Endothelial cell of umbilical vein (primary cell): ENCODE data around the gene TRPM3. TPM values are rescaled to one million over a fixed set of nuclear protein-coding genes. Genes with fewer than 3 reads are reported as not detected.

Experiments used
- BruUV-seq: library from RNA; stranded (reverse); fragments of 400-500 nt; replicated peaks from 2 replicates; lab custom pipeline; 2021; lab: Mats Ljungman, UMichigan
- CTCF ChIA-PET: fragments of 300-600, 350-600 bp; sonication (Branson Sonifier 250); formaldehyde crosslinking; loops from one replicate; lab custom pipeline; 2021; ENCODE audit warnings: antibody characterized with exemption, inconsistent platforms; lab: Charles Lee
- POLR2A ChIA-PET: fragments of 300-600, 350-600 bp; sonication (Branson Sonifier 250); formaldehyde crosslinking; loops from one replicate; lab custom pipeline; 2021; ENCODE audit warnings: antibody characterized with exemption, inconsistent platforms; lab: Charles Lee
- DNase-seq: peaks from one replicate; pipeline ENCODE4 v3.0.0-alpha.2; 2011; ENCODE audit warnings: low read depth, low spot score
- FAIRE-seq: peaks from 2 replicates; lab custom pipeline; 2011; peaks lifted over from hg19 to GRCh38; lab: Jason Lieb, UNC
- H2AFZ ChIP-seq: 2 replicates; pipeline ENCODE4 v1.6.0; 2012; ENCODE audit warnings: low read depth, low read length, control low read depth, inconsistent platforms
- H3K27ac ChIP-seq: 2 replicates; pipeline ENCODE4 v1.5.1; 2011; ENCODE audit warnings: low read depth, mild to moderate bottlenecking, control low read depth, low read length, moderate library complexity; ENCODE audit not compliant: insufficient read depth
- H3K27me3 ChIP-seq, 2 experiments: 2 replicates each; pipeline versions ENCODE4 v1.6.0 to v1.6.1; 2011; ENCODE audit warnings: low read length in 2 of 2, mixed read lengths in 1 of 2; ENCODE audit not compliant: control insufficient read depth in 2 of 2, insufficient read depth in 2 of 2
- H3K36me3 ChIP-seq, 2 experiments: 2 replicates in 1 of 2; 3 replicates in 1 of 2; pipeline ENCODE4 v1.5.1; 2011; ENCODE audit warnings: low read length in 2 of 2, mild to moderate bottlenecking in 1 of 2, moderate library complexity in 1 of 2; ENCODE audit not compliant: control insufficient read depth in 2 of 2, insufficient read depth in 2 of 2; ENCODE audit errors: extremely low read depth in 1 of 2
- H3K4me1 ChIP-seq: 3 replicates; pipeline ENCODE4 v1.5.1; 2011; ENCODE audit warnings: mild to moderate bottlenecking, low read length; ENCODE audit not compliant: control insufficient read depth, insufficient read depth; ENCODE audit errors: extremely low read depth
- H3K4me2 ChIP-seq: 2 replicates; pipeline ENCODE4 v1.6.1; 2011; ENCODE audit warnings: low read length, control low read depth, mixed read lengths; ENCODE audit not compliant: insufficient read depth
- H3K4me3 ChIP-seq, 3 experiments: fragments of 200-600 bp in 1 of 3; sonication (generic), shearing (Covaris generic) in 1 of 3; replicated peaks in 1 of 3; 2 replicates each; pipeline ENCODE4 v1.5.1; 2011 to 2016; ENCODE audit warnings: control low read depth in 3 of 3, low read length in 3 of 3, mild to moderate bottlenecking in 2 of 3, inconsistent platforms in 1 of 3, low read depth in 1 of 3, moderate library complexity in 1 of 3; ENCODE audit not compliant: insufficient read depth in 1 of 3
- H3K79me2 ChIP-seq: 2 replicates; pipeline ENCODE4 v1.6.0; 2012; ENCODE audit warnings: low read length, inconsistent platforms; ENCODE audit not compliant: control insufficient read depth, insufficient read depth
- H3K9ac ChIP-seq: replicated peaks from 2 replicates; pipeline ENCODE3; 2011; ENCODE audit warnings: low read length, control low read depth; ENCODE audit not compliant: insufficient read depth; ENCODE audit errors: extremely low read depth
- H3K9me1 ChIP-seq: replicated peaks from 3 replicates; pipeline ENCODE4 v1.6.0; 2011; ENCODE audit warnings: mild to moderate bottlenecking, low read length; ENCODE audit not compliant: control insufficient read depth, insufficient read depth; ENCODE audit errors: extremely low read depth
- H3K9me3 ChIP-seq: replicated peaks from 2 replicates; pipeline ENCODE4 v1.5.1; 2012; ENCODE audit warnings: low read length, inconsistent platforms; ENCODE audit not compliant: control insufficient read depth, insufficient read depth
- H4K20me1 ChIP-seq: replicated peaks from 2 replicates; pipeline ENCODE3; 2011; ENCODE audit warnings: mild to moderate bottlenecking, low read length; ENCODE audit not compliant: control insufficient read depth, insufficient read depth; ENCODE audit errors: extremely low read depth
- CTCF ChIP-seq, 2 donors: IDR thresholded peaks; 1 replicate in 1 of 2; 2 replicates in 1 of 2; pipeline ENCODE4 v1.5.1; 2011; ENCODE audit warnings: low read length in 2 of 2, mild to moderate bottlenecking in 2 of 2, moderate library complexity in 2 of 2, control low read depth in 1 of 2, inconsistent platforms in 1 of 2, low read depth in 1 of 2; ENCODE audit not compliant: insufficient read depth in 1 of 2; ENCODE audit errors: extremely low read depth in 1 of 2
- EZH2 ChIP-seq: IDR thresholded peaks from 2 replicates; pipeline ENCODE4 v1.6.1; 2012; ENCODE audit warnings: borderline replicate concordance, low read depth, mild to moderate bottlenecking, moderate library complexity, low read length, inconsistent platforms; ENCODE audit not compliant: severe bottlenecking
- FOS ChIP-seq: IDR thresholded peaks from 2 replicates; pipeline ENCODE4 v1.6.1; 2011; ENCODE audit warnings: mild to moderate bottlenecking, low read length, moderate library complexity, borderline replicate concordance; ENCODE audit not compliant: insufficient read depth
- GATA2 ChIP-seq: IDR thresholded peaks from 2 replicates; pipeline ENCODE4 v1.7.0; 2011; ENCODE audit warnings: low read depth, mild to moderate bottlenecking, moderate library complexity, mixed read lengths, low read length; ENCODE audit not compliant: insufficient read length, insufficient read depth
- JUN ChIP-seq: IDR thresholded peaks from 2 replicates; pipeline ENCODE4 v1.6.1; 2011; ENCODE audit warnings: borderline replicate concordance, low read depth; ENCODE audit not compliant: insufficient read length, insufficient read depth
- MYC ChIP-seq: IDR thresholded peaks from one replicate; pipeline ENCODE4 v1.6.1; 2011; ENCODE audit warnings: mild to moderate bottlenecking, low read depth, low read length
- POLR2A ChIP-seq: IDR thresholded peaks from 2 replicates; pipeline ENCODE4 v1.6.1; 2012; ENCODE audit warnings: low read depth, mild to moderate bottlenecking, control low read depth, low read length
- POLR2AphosphoS5 ChIP-seq: IDR thresholded peaks from 2 replicates; pipeline ENCODE4 v1.6.1; 2012; ENCODE audit warnings: low read depth, mild to moderate bottlenecking, control low read depth, low read length, moderate library complexity; ENCODE audit not compliant: insufficient read depth
- dilution Hi-C: fragments of 300-500 bp; cut with MboI; formaldehyde crosslinking; loops from one replicate; pipeline ENCODE4 v1.15.0; 2019; ENCODE audit warnings: low sequenced_read_pairs; ENCODE audit not compliant: extremely low pct_ligation_motif_present
- intact Hi-C: fragments of 100-400 bp; cut with micrococcal nuclease; formaldehyde crosslinking; loops from one replicate; pipeline ENCODE4 v1.10.0; 2022
- polyA plus RNA-seq, 4 experiments: library from polyadenylated mRNA; depleted of rRNA in 3 of 4; stranded (reverse) in 3 of 4; unstranded in 1 of 4; fragments of >200 nt; gene quantifications; 2 replicates each; pipeline versions ENCODE4 v1.2.1 to v1.2.3, GENCODE V29; 2011 to 2012; ENCODE audit warnings: missing spikeins in 1 of 4
- total RNA-seq: library from RNA; stranded (reverse); gene quantifications from 2 replicates; pipeline ENCODE4 v1.2.3, GENCODE V29; 2021
- TF ChIP-seq, protein P1 (sequence below): IDR thresholded peaks from 2 replicates; pipeline ENCODE4 v1.6.1; 2011; ENCODE audit not compliant: insufficient read depth, insufficient read length

Gene TRPM3
- total and polyA plus RNA-seq, 2 donors (not counting 3 experiments of a cell fraction or from before 2014, with no cell fraction given) = 0.17 to 0.33 TPM

DNA sequence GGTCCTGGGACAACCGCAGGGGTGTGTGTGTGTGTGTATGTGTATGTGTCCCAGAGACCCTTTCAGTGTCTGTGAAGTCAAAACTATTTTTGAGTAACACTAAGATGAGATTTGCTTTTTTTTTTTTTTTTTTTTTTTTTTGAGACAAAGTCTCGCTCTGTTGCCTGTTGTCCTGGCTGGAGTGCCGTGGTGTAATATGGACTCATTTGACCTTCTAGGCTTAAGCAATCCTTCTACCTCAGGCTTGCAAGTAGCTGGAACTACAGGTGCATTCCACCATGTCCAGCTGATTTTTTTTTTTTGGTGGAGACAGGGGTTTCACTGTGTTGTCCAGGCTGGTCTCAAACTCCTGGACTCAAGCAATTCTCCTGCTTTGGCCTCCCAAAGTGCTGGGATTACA is 609.6 kb downstream of the TRPM3 start:
- Histone ChIP-seq H3K36me3 (no peaks in the 10 kb centered on the region), H3K4me3 (no peak overlapping the region), H3K9me1 (no peaks in the 10 kb centered on the region), H3K4me2 (no peak overlapping the region), H4K20me1 (no peaks in the 10 kb centered on the region), H3K27me3 (no peaks in the 10 kb centered on the region), H3K9me3 (no peaks in the 10 kb centered on the region), H3K79me2 (no peaks in the 10 kb centered on the region), H3K4me1 (no peaks in the 10 kb centered on the region), H3K9ac (no peak overlapping the region), H2AFZ (no peak overlapping the region), H3K27ac (no peak overlapping the region)
- dilution Hi-C loops (no loop called here), intact Hi-C loops (no loop called here)
- POLR2A ChIA-PET = no interaction called here
- CTCF ChIA-PET = interaction anchor here (0.7 to 3.4 kb wide), 4 partner anchors 8 to 12 kb away, joined by 4 to 25 read pairs (median 6); no protein-coding TSS in a partner anchor
- DNase-seq = no peak
- FAIRE-seq = no peak
- BruUV-seq = no TSS peak
- TF ChIP-seq, protein P1, sequence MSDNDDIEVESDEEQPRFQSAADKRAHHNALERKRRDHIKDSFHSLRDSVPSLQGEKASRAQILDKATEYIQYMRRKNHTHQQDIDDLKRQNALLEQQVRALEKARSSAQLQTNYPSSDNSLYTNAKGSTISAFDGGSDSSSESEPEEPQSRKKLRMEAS = no peak
- TF ChIP-seq POLR2A = no peak
- TF ChIP-seq GATA2 = no peak
- no peak for TF ChIP-seq CTCF (IDR thresholded peaks at IDR 0.05; ENCODE audit: extremely low read depth in 1 of 2, insufficient read depth in 1 of 2, low read depth in 1 of 2, low read length in 2 of 2)
- no peak for TF ChIP-seq JUN
- no peak for TF ChIP-seq FOS
- TF ChIP-seq EZH2 = no peak
- TF ChIP-seq MYC = no peak
- TF ChIP-seq POLR2AphosphoS5 = no peak
